Smooth muscle cell (in vitro differentiated cells): Measurements from ENCODE around the gene CAMKK1. TPM values are rescaled to one million over a fixed set of nuclear protein-coding genes. Genes with fewer than 3 reads are reported as not detected.

ENCODE experiments used
- DNase-seq: peaks from one replicate; lab custom pipeline; 2025; ENCODE audit not compliant: unreplicated experiment; lab: John Stamatoyannopoulos, UW
- H2AFZ ChIP-seq: fragments of 200-600 bp; sonication (generic); 2 replicates; pipeline ENCODE4 v1.6.0; 2016; ENCODE audit warnings: antibody characterized with exemption, low read depth, mild to moderate bottlenecking
- H3F3A ChIP-seq: fragments of 200-600 bp; sonication (generic); 2 replicates; pipeline ENCODE4 v1.6.0; 2017; ENCODE audit warnings: antibody characterized with exemption, low read depth
- H3K27ac ChIP-seq: fragments of 200-600 bp; sonication (generic); 2 replicates; pipeline ENCODE4 v1.5.1; 2016; ENCODE audit warnings: low read depth, mild to moderate bottlenecking
- H3K27me3 ChIP-seq: fragments of 200-600 bp; sonication (generic); 2 replicates; pipeline ENCODE4 v1.6.1; 2016; ENCODE audit warnings: low read depth, mild to moderate bottlenecking
- H3K36me3 ChIP-seq: fragments of 200-600 bp; sonication (generic); 2 replicates; pipeline ENCODE4 v1.5.1; 2016; ENCODE audit warnings: low read depth
- H3K4me1 ChIP-seq: fragments of 200-600 bp; sonication (generic); 2 replicates; pipeline ENCODE4 v1.5.1; 2016; ENCODE audit warnings: low read depth
- H3K4me2 ChIP-seq: fragments of 200-600 bp; sonication (generic); 2 replicates; pipeline ENCODE4 v1.6.0; 2016; ENCODE audit warnings: mild to moderate bottlenecking
- H3K4me3 ChIP-seq: fragments of 200-600 bp; sonication (generic); 2 replicates; pipeline ENCODE4 v1.5.1; 2016; ENCODE audit warnings: mild to moderate bottlenecking
- H3K79me2 ChIP-seq: fragments of 200-600 bp; sonication (generic); 2 replicates; pipeline ENCODE4 v1.6.0; 2016; ENCODE audit warnings: low read depth, mild to moderate bottlenecking
- H3K9ac ChIP-seq: fragments of 200-600 bp; sonication (generic); 2 replicates; pipeline ENCODE4 v1.6.0; 2016; ENCODE audit warnings: low read depth
- H3K9me3 ChIP-seq: fragments of 200-600 bp; sonication (generic); replicated peaks from 2 replicates; pipeline ENCODE4 v1.5.1; 2016; ENCODE audit warnings: low read depth
- H4K20me1 ChIP-seq: fragments of 200-600 bp; sonication (generic); 2 replicates; pipeline ENCODE4 v1.6.0; 2016; ENCODE audit warnings: low read depth
- CTCF ChIP-seq: fragments of 200-600 bp; sonication (generic); IDR thresholded peaks from 2 replicates; pipeline ENCODE4 v1.5.1; 2017; ENCODE audit warnings: borderline replicate concordance, mild to moderate bottlenecking, antibody characterized with exemption; ENCODE audit not compliant: insufficient read depth, poor library complexity, severe bottlenecking
- WGBS: methylation state at CpG from one replicate; pipeline ENCODE4 v1.1.7; 2016; ENCODE audit warnings: low lambda C conversion rate; 5-methylcytosine and 5-hydroxymethylcytosine counted together
- polyA plus RNA-seq: library from polyadenylated mRNA; unstranded; fragments of >200 nt; fragmentation: Nextera tagmentation; extraction: Ambion mirVana; gene quantifications from 2 replicates; pipeline ENCODE4 v1.2.1, GENCODE V29; 2016
- total RNA-seq: library from RNA; depleted of rRNA; stranded (reverse); fragments of >200 nt; gene quantifications from 2 replicates; pipeline ENCODE4 v1.2.3, GENCODE V29; 2014

Gene CAMKK1
- total and polyA plus RNA-seq, 2 experiments from 2014 or later = 8.1 to 8.8 TPM

- DNase-seq = no peak
- no peaks in the 10 kb centered on the region for H3F3A ChIP-seq
- no peaks in the 10 kb centered on the region for H4K20me1 ChIP-seq
- H3K4me1 ChIP-seq = no peaks in the 10 kb centered on the region
- H3K9ac ChIP-seq = no peak overlapping the region
- no peaks in the 10 kb centered on the region for H3K9me3 ChIP-seq
- WGBS = 94% methylated on average over 10 of the region's 10 CpGs
- no peaks in the 10 kb centered on the region for H3K79me2 ChIP-seq
- no peak overlapping the region for H3K27ac ChIP-seq
- no peak overlapping the region for H2AFZ ChIP-seq
- H3K36me3 ChIP-seq = no peaks in the 10 kb centered on the region
- H3K27me3 ChIP-seq = no peaks in the 10 kb centered on the region
- no peak overlapping the region for H3K4me2 ChIP-seq
- H3K4me3 ChIP-seq = no peak overlapping the region
- TF ChIP-seq CTCF = no peak
Measured at GRCh38 chr17:3852561-3852960, 40.3 kb downstream of the CAMKK1 start.

GRCh38 chr17:3851461-3852100, 41.3 kb downstream of the CAMKK1 start:
- Histone ChIP-seq H3K27ac (no peak overlapping the region), H3K27me3 (no peaks in the 10 kb centered on the region), H3K4me3 (no peak overlapping the region), H3F3A (no peaks in the 10 kb centered on the region), H3K79me2 (no peaks in the 10 kb centered on the region), H4K20me1 (no peaks in the 10 kb centered on the region), H3K4me1 (no peaks in the 10 kb centered on the region), H3K9me3 (no peaks in the 10 kb centered on the region), H3K36me3 (no peaks in the 10 kb centered on the region), H3K4me2 (no peak overlapping the region), H2AFZ (no peak overlapping the region), H3K9ac (no peak overlapping the region)
- no peak for TF ChIP-seq CTCF
- DNase-seq = no peak
- 95% methylated on average over 24 of the region's 24 CpGs for WGBS

- no peak for DNase-seq
- H3K27me3 ChIP-seq = no peaks in the 10 kb centered on the region
- no peak for TF ChIP-seq CTCF
- no peak overlapping the region for H3K4me3 ChIP-seq
- no peak overlapping the region for H3K4me2 ChIP-seq
- peaks cover 19% of the 10 kb centered on the region for H4K20me1 ChIP-seq
- H3K79me2 ChIP-seq = peaks cover 25% of the 10 kb centered on the region
- no peaks in the 10 kb centered on the region for H3K9me3 ChIP-seq
- no peak overlapping the region for H2AFZ ChIP-seq
- 90% methylated on average over 9 of the region's 9 CpGs for WGBS
- H3K9ac ChIP-seq = no peak overlapping the region
- no peaks in the 10 kb centered on the region for H3K36me3 ChIP-seq
- H3F3A ChIP-seq = no peaks in the 10 kb centered on the region
- no peak overlapping the region for H3K27ac ChIP-seq
- H3K4me1 ChIP-seq = peaks cover 7% of the 10 kb centered on the region
Measured at GRCh38 chr17:3848229-3848835, 44.5 kb downstream of the CAMKK1 start.
